HepG2 (cell line): ENCODE results near the gene SERPINB6. TPM values are rescaled to one million over a fixed set of nuclear protein-coding genes. Genes with fewer than 3 reads are reported as not detected.

Experiments
- ATAC-seq: fragments of 200-7000 bp; cut with Tn5 transposase; 3 replicates; pipeline ENCODE4 v1.9.1; 2020; ENCODE audit warnings: mild to moderate bottlenecking, moderate library complexity
- BruUV-seq: library from RNA; stranded (reverse); fragments of 400-500 nt; replicated peaks from 2 replicates; lab custom pipeline; 2021; lab: Mats Ljungman, UMichigan
- CTCF ChIA-PET: fragments of 300-600 bp; formaldehyde crosslinking; extraction: SDS; loops from one replicate; lab custom pipeline; 2021; ENCODE audit warnings: low total read pairs, inconsistent platforms, low intra/inter-chr PET ratio; lab: Yijun Ruan, JAX
- POLR2A ChIA-PET: fragments of 350-600 bp; sonication (Branson Sonifier 250); formaldehyde crosslinking; loops from one replicate; lab custom pipeline; 2020; ENCODE audit warnings: antibody characterized with exemption, inconsistent platforms; lab: Yijun Ruan, JAX
- DNase-seq: peaks from one replicate; pipeline ENCODE4 v3.0.0-alpha.2; 2015; ENCODE audit warnings: low spot score
- FAIRE-seq: peaks from 3 replicates; lab custom pipeline; 2011; peaks lifted over from hg19 to GRCh38; lab: Jason Lieb, UNC
- H2AFZ ChIP-seq: one replicate; pipeline ENCODE4 v1.6.1; 2011; ENCODE audit warnings: low read length, inconsistent platforms
- H3K27ac ChIP-seq: fragments of 300-600 bp; 3 replicates; pipeline ENCODE4 v1.8.0; 2011; ENCODE audit warnings: mixed run types, mild to moderate bottlenecking, mixed read lengths, low read length, inconsistent platforms; ENCODE audit not compliant: insufficient read depth; ENCODE audit errors: extremely low read length
- H3K27me3 ChIP-seq, 2 experiments: fragments of 200-600 bp in 1 of 2; 2 replicates in 1 of 2; 3 replicates in 1 of 2; pipeline versions ENCODE4 v1.6.0 to v1.8.0; 2011; ENCODE audit warnings: low read length in 2 of 2, mild to moderate bottlenecking in 2 of 2, moderate library complexity in 2 of 2, inconsistent platforms in 1 of 2; ENCODE audit not compliant: insufficient read depth in 2 of 2, control insufficient read depth in 1 of 2
- H3K36me3 ChIP-seq, 2 experiments: fragments of 200-600 bp in 1 of 2; replicated peaks in 1 of 2; 2 replicates in 1 of 2; 3 replicates in 1 of 2; pipeline versions ENCODE4 v1.5.1 to v1.8.0; 2011; ENCODE audit warnings: low read length in 2 of 2, inconsistent platforms in 1 of 2; ENCODE audit not compliant: insufficient read depth in 2 of 2, control insufficient read depth in 1 of 2
- H3K4me1 ChIP-seq: 2 replicates; pipeline ENCODE4 v1.5.1; 2012; ENCODE audit warnings: low read length, inconsistent platforms; ENCODE audit not compliant: insufficient read depth
- H3K4me2 ChIP-seq: 2 replicates; pipeline ENCODE4 v1.6.0; 2011; ENCODE audit warnings: low read depth, low read length, inconsistent platforms
- H3K4me3 ChIP-seq, 3 experiments: fragments of 200-600 bp in 1 of 3; sonication (generic), shearing (Covaris generic) in 1 of 3; replicated peaks in 1 of 3; 2 replicates each; pipeline ENCODE4 v1.5.1; 2011 to 2016; ENCODE audit warnings: low read length in 3 of 3, inconsistent platforms in 2 of 3, low read depth in 2 of 3, mild to moderate bottlenecking in 2 of 3, control low read depth in 1 of 3, mixed read lengths in 1 of 3; ENCODE audit not compliant: insufficient read depth in 1 of 3
- H3K79me2 ChIP-seq: one replicate; pipeline ENCODE4 v1.6.1; 2011; ENCODE audit warnings: low read length, inconsistent platforms; ENCODE audit not compliant: insufficient read depth
- H3K9ac ChIP-seq: 2 replicates; pipeline ENCODE4 v1.6.0; 2011; ENCODE audit warnings: mild to moderate bottlenecking, low read depth, low read length, inconsistent platforms; ENCODE audit not compliant: insufficient read depth
- H3K9me3 ChIP-seq: 2 replicates; pipeline ENCODE4 v1.5.1; 2012; ENCODE audit warnings: mild to moderate bottlenecking, low read length
- H4K20me1 ChIP-seq: 2 replicates; pipeline ENCODE4 v1.6.0; 2011; ENCODE audit warnings: inconsistent platforms, mild to moderate bottlenecking, low read length, moderate library complexity; ENCODE audit not compliant: insufficient read depth
- DNMT1 ChIP-seq: sonication (generic); formaldehyde crosslinking; IDR thresholded peaks from 2 replicates; pipeline ENCODE4 v1.5.1; 2020; ENCODE audit warnings: mild to moderate bottlenecking, missing genetic modification reagents
- FOXO4 ChIP-seq: sonication (generic); formaldehyde crosslinking; conservative IDR thresholded peaks from 2 replicates; pipeline ENCODE4 v1.8.1; 2023; ENCODE audit warnings: missing genetic modification reagents
- KLF11 ChIP-seq: IDR thresholded peaks from 2 replicates; pipeline ENCODE4 v1.6.1; 2016; ENCODE audit warnings: missing compliant biosample characterization
- LRRFIP1 ChIP-seq: sonication (generic); formaldehyde crosslinking; conservative IDR thresholded peaks from 2 replicates; pipeline ENCODE4 v1.4.0; 2020; ENCODE audit warnings: missing genetic modification reagents
- MTERF4 ChIP-seq: sonication (generic); formaldehyde crosslinking; IDR thresholded peaks from 2 replicates; pipeline ENCODE4 v1.8.0; 2023; ENCODE audit warnings: mild to moderate bottlenecking, missing genetic modification reagents
- TMF1 ChIP-seq: sonication (generic); formaldehyde crosslinking; IDR thresholded peaks from 2 replicates; pipeline ENCODE4 v1.8.1; 2022; ENCODE audit warnings: low read depth, missing genetic modification reagents
- XBP1 ChIP-seq: sonication (generic); formaldehyde crosslinking; IDR thresholded peaks from 2 replicates; pipeline ENCODE4 v1.5.0; 2020; ENCODE audit warnings: missing genetic modification reagents
- YEATS2 ChIP-seq: sonication (generic); formaldehyde crosslinking; IDR thresholded peaks from 2 replicates; pipeline ENCODE4 v1.4.0; 2020; ENCODE audit warnings: missing genetic modification reagents, borderline replicate concordance
- ZNF230 ChIP-seq: sonication (generic); formaldehyde crosslinking; IDR thresholded peaks from 2 replicates; pipeline ENCODE4 v1.4.0; 2020; ENCODE audit warnings: mild to moderate bottlenecking, missing genetic modification reagents
- ZNF615 ChIP-seq: sonication (generic); formaldehyde crosslinking; IDR thresholded peaks from 2 replicates; pipeline ENCODE4 v1.5.0; 2020; ENCODE audit warnings: mild to moderate bottlenecking, missing genetic modification reagents, borderline replicate concordance
- ZNF772 ChIP-seq: sonication (generic); formaldehyde crosslinking; IDR thresholded peaks from 2 replicates; pipeline ENCODE4 v1.5.0; 2020; ENCODE audit warnings: mild to moderate bottlenecking, missing genetic modification reagents
- ZNF782 ChIP-seq: sonication (generic); formaldehyde crosslinking; IDR thresholded peaks from 2 replicates; pipeline ENCODE4 v1.4.0; 2020; ENCODE audit warnings: missing genetic modification reagents, mild to moderate bottlenecking, borderline replicate concordance
- WGBS: methylation state at CpG from one replicate; pipeline ENCODE4 v1.1.6; 2017; ENCODE audit warnings: low lambda C conversion rate; 5-methylcytosine and 5-hydroxymethylcytosine counted together
- in situ Hi-C: cut with HindIII; loops from 2 replicates; pipeline ENCODE4 v1.10.0; 2017; ENCODE audit warnings: low pct_unique_long_range_greater_than_20kb; ENCODE audit not compliant: extremely low pct_ligation_motif_present
- intact Hi-C: fragments of 100-400 bp; cut with micrococcal nuclease; formaldehyde crosslinking; loops from one replicate; pipeline ENCODE4 v1.10.0; 2022; ENCODE audit not compliant: unreplicated experiment
- polyA plus RNA-seq, 8 experiments: library from polyadenylated mRNA; depleted of rRNA in 3 of 8; stranded (reverse) in 7 of 8; unstranded in 1 of 8; fragments of >200 nt; fragmentation: Illumina TruSeq in 4 of 8; extraction: Trizol in 4 of 8; gene quantifications; 2 replicates each; pipeline versions ENCODE4 v1.2.1 to v1.2.3, GENCODE V29; 2011 to 2016; ENCODE audit warnings: low read depth in 4 of 8, missing spikeins in 1 of 8, mixed read lengths in 1 of 8; ENCODE audit not compliant: insufficient read depth in 1 of 8
- total RNA-seq, 5 experiments: library from RNA; depleted of rRNA; stranded (reverse); fragments of >200 nt; fragmentation: Illumina TruSeq; extraction: Trizol; gene quantifications; 2 replicates each; pipeline ENCODE4 v1.2.3, GENCODE V29; 2016; ENCODE audit warnings: low read depth in 1 of 5

Gene SERPINB6
- total and polyA plus RNA-seq, 2 of the 13 experiments (the other 11 are each of a cell fraction or from before 2014, with no cell fraction given): 38.2 to 61.3 TPM

- Histone ChIP-seq H3K4me2 (no peak overlapping the region), H3K27me3 (peaks cover 0 to 34% of the 10 kb centered on the region in 2 experiments; a peak in 3 of 5 replicates), H4K20me1 (no peaks in the 10 kb centered on the region), H3K4me1 (peaks cover 22% of the 10 kb centered on the region), H3K9ac (no peak overlapping the region), H3K9me3 (no peaks in the 10 kb centered on the region), H2AFZ (no peak overlapping the region), H3K36me3 (no peaks in the 10 kb centered on the region), H3K79me2 (no peaks in the 10 kb centered on the region), H3K4me3 (no peak overlapping the region), H3K27ac (no peak overlapping the region)
- no peak for ATAC-seq
- no TSS peak for BruUV-seq
- CTCF ChIA-PET: no interaction called here
- DNase-seq: no peak
- no peak for FAIRE-seq
- WGBS: 67% methylated on average over 6 of the region's 6 CpGs
- TF ChIP-seq XBP1 (no peak), ZNF615 (CRISPR knock-in tag) (no peak), LRRFIP1 (no peak), ZNF772 (CRISPR knock-in tag) (no peak), MTERF4 (no peak), YEATS2 (CRISPR knock-in tag) (no peak), DNMT1 (CRISPR knock-in tag) (no peak), TMF1 (CRISPR knock-in tag) (no peak), KLF11 (CRISPR knock-in tag) (no peak), FOXO4 (no peak), ZNF230 (CRISPR knock-in tag) (no peak), ZNF782 (CRISPR knock-in tag) (no peak)
- intact Hi-C loops: no loop called here
- in situ Hi-C loops: no loop called here
- POLR2A ChIA-PET: no interaction called here
Measured at GRCh38 chr6:2919886-2920285, 51.5 kb downstream of the SERPINB6 start.
